Measurements from ENCODE around the gene MSL3B. TPM values are rescaled to one million over a fixed set of nuclear protein-coding genes. Genes with fewer than 3 reads are reported as not detected.

The MSL3B gene

Other genes starting within 250 kb of the MSL3B start
- gene UGT1A10, start 231.9 kb downstream of the MSL3B start, total RNA-seq, result not detected
- not detected for gene UGT1A9, start 196.5 kb downstream of the MSL3B start, total RNA-seq
- not detected for gene UGT1A7, start 186.5 kb downstream of the MSL3B start, total RNA-seq
- gene UGT1A6, start 175.5 kb downstream of the MSL3B start, total RNA-seq, result not detected
- gene UGT1A5, start 155.5 kb downstream of the MSL3B start, total RNA-seq, result not detected
- gene UGT1A4, start 149.7 kb downstream of the MSL3B start, total RNA-seq, result not detected
- not detected for gene UGT1A3, start 139.3 kb downstream of the MSL3B start, total RNA-seq
- gene UGT1A1, start 108.1 kb downstream of the MSL3B start, total RNA-seq, result not detected
- gene MROH2A, start 90.1 kb downstream of the MSL3B start, total RNA-seq, result not detected
- gene HJURP, start 13.9 kb downstream of the MSL3B start, total RNA-seq, result 10 to 100 TPM; 35.6 to 76.6 TPM
- gene TRPM8, start 49.0 kb upstream of the MSL3B start, total RNA-seq, result not detected
- gene SPP2, start 182.3 kb upstream of the MSL3B start, total RNA-seq, result not detected

Data from natural killer cell treated with Interleukin-12 subunit alpha and Interleukin-12 subunit beta and Interleukin-15 and Interleukin-18, amount 100 ng/mL, for 72 hours (primary cell).